CD4-positive, CD25-positive, alpha-beta regulatory T cell (primary cell): ENCODE measurements around the gene RERE. TPM values are rescaled to one million over a fixed set of nuclear protein-coding genes. Genes with fewer than 3 reads are reported as not detected.

ENCODE experiments used
- ATAC-seq, 2 donors: fragments of 150-1000 bp; cut with Tn5 transposase; one replicate each; pipeline ENCODE4 v1.10.0; 2021; ENCODE audit warnings: low read depth in 2 of 2, moderate number of reproducible peaks in 2 of 2, moderate library complexity in 1 of 2
- DNase-seq, 3 donors: peaks; one replicate each; pipeline versions ENCODE4 v3.0.0 to v3.0.0-alpha.2; 2012 to 2022; ENCODE audit warnings: mixed read lengths in 1 of 3
- H3K27ac ChIP-seq: one replicate; pipeline ENCODE4 v1.7.0; 2013; ENCODE audit warnings: mild to moderate bottlenecking, low read length; ENCODE audit not compliant: insufficient read depth, poor library complexity, severe bottlenecking
- H3K27me3 ChIP-seq: one replicate; pipeline ENCODE4 v1.7.0; 2013; ENCODE audit warnings: low read length; ENCODE audit not compliant: control insufficient read depth, insufficient read depth
- H3K36me3 ChIP-seq: one replicate; pipeline ENCODE4 v1.7.0; 2013; ENCODE audit warnings: mild to moderate bottlenecking, low read length, moderate library complexity; ENCODE audit not compliant: control insufficient read depth, insufficient read depth
- H3K4me1 ChIP-seq: 2 replicates; pipeline ENCODE4 v1.7.0; 2013; ENCODE audit warnings: mild to moderate bottlenecking, low read length; ENCODE audit not compliant: insufficient read depth, control insufficient read depth, poor library complexity, severe bottlenecking
- H3K4me3 ChIP-seq: one replicate; pipeline ENCODE4 v1.7.0; 2013; ENCODE audit warnings: low read depth, mild to moderate bottlenecking, low read length, moderate library complexity
- H3K9me3 ChIP-seq, 2 experiments: 1 replicate in 1 of 2; 2 replicates in 1 of 2; pipeline ENCODE4 v1.7.0; 2013; ENCODE audit warnings: low read length in 2 of 2, mild to moderate bottlenecking in 1 of 2, moderate library complexity in 1 of 2; ENCODE audit not compliant: control insufficient read depth in 2 of 2
- H3K27ac Mint-ChIP-seq, 3 donors: one replicate each; pipeline ENCODE4 v1.8.0; 2020 to 2022; ENCODE audit warnings: mild to moderate bottlenecking in 3 of 3, mixed read lengths in 3 of 3, moderate library complexity in 2 of 3
- H3K27me3 Mint-ChIP-seq: one replicate; pipeline ENCODE4 v1.8.0; 2022; ENCODE audit warnings: mild to moderate bottlenecking, mixed read lengths
- H3K36me3 Mint-ChIP-seq: one replicate; pipeline ENCODE4 v1.8.0; 2020; ENCODE audit warnings: mixed read lengths
- H3K4me1 Mint-ChIP-seq, 4 donors: one replicate each; pipeline ENCODE4 v1.8.0; 2020 to 2022; ENCODE audit warnings: mixed read lengths in 4 of 4, mild to moderate bottlenecking in 1 of 4
- H3K4me3 Mint-ChIP-seq, 4 donors: one replicate each; pipeline ENCODE4 v1.8.0; 2020 to 2022; ENCODE audit warnings: mild to moderate bottlenecking in 4 of 4, mixed read lengths in 4 of 4, moderate library complexity in 3 of 4
- H3K9me3 Mint-ChIP-seq, 7 donors: one replicate each; pipeline ENCODE4 v1.8.0; 2020 to 2022; ENCODE audit warnings: mixed read lengths in 7 of 7, mild to moderate bottlenecking in 3 of 7, moderate library complexity in 2 of 7
- polyA plus RNA-seq, 4 donors: library from polyadenylated mRNA; unstranded; fragments of 300-500 nt; fragmentation: Illumina TruSeq; gene quantifications; one replicate each; pipeline ENCODE4 v1.2.3, GENCODE V29; 2021
- total RNA-seq: library from RNA; stranded (reverse); gene quantifications from one replicate; pipeline ENCODE4 v1.2.3, GENCODE V29; 2022

RERE gene
- total and polyA plus RNA-seq, 5 donors from 2014 or later, result 3.1 to 127 (median 5.7) TPM

DNA sequence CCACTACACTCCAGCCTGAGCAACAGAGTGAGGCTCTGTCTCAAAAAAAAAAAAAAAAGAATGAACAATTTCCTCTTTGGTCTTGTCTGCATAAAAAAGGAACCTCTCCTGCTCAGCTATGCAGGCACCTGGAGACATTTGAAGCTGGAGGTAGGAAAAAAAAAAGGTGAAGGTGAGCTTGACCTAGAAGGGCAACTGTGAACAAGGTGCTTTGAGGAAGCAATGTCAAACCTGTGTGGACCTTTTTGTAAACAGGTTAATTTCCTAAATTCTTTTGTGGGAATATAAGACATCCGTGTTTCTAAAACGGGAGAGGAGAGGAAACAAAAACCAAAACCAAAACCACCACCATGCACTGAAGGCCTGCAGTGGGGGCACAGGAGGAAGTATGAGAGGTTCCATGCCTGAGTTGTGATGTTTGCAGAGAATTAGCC lies 422.0 kb downstream of the RERE start:
- peak in 2 of 3 donors; percentile 25 to 65 for DNase-seq
- H3K4me3 Mint-ChIP-seq, result peak overlapping the region; percentile 40 to 95 (median 81)
- peaks cover 19% of the 10 kb centered on the region for H3K36me3 Mint-ChIP-seq
- peaks cover 61 to 85% (median 71%) of the 10 kb centered on the region in 4 donors for H3K4me1 Mint-ChIP-seq
- Histone ChIP-seq H3K9me3 (no peaks in the 10 kb centered on the region), H3K27me3 (no peaks in the 10 kb centered on the region), H3K27ac (peak overlapping the region; percentile 71), H3K4me3 (peak overlapping the region; percentile 84), H3K4me1 (peaks cover 45% of the 10 kb centered on the region), H3K36me3 (peaks cover 33% of the 10 kb centered on the region)
- peak; percentile 60 to 64 for ATAC-seq
- no peaks in the 10 kb centered on the region for H3K9me3 Mint-ChIP-seq
- no peaks in the 10 kb centered on the region for H3K27me3 Mint-ChIP-seq
- peak overlapping the region; percentile 89 to 99 (median 89) for H3K27ac Mint-ChIP-seq

DNA sequence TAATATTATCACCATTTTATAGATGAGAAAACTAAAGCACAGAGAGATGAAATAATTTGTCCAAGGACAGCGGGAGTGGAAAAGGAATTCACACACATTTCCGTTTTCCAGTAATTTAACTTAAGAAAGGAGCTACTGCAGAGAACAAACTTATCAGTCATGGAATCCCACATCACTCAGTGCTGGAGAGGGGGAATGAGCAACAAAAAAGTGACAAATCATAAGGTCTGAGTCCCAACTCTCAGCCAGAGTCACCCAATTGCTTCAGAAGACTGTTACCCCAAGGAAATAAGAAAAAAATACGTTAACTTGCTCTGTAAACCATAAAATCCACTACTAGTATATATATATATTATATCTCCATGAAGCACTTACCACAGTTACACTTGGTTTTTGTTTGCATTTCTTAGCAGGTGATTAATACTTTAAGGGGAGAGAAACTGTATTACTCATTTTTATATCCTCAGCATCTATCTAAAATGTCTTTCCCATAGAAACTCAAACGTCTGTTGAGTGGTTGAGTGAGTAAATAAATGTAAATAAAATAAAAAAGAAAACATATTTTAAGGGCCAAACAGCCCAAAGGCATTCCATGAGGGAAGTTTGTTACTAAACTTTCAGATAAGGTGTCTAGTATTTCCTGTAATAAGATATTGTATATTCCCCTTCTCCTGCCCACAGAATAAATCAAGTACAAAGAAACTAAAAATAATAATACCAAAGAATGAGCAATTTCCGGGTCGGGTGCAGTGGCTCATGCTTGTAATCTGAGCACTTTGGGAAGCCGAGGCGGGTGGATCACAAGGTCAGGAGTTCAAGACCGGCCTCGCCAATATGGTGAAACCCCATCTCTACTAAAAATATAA lies 422.8 kb downstream of the RERE start:
- H3K4me1 ChIP-seq, result peaks cover 45% of the 10 kb centered on the region
- peaks cover 22% of the 10 kb centered on the region for H3K36me3 Mint-ChIP-seq
- no peaks in the 10 kb centered on the region for H3K9me3 ChIP-seq
- peak overlapping the region; percentile 89 to 99 (median 89) for H3K27ac Mint-ChIP-seq
- H3K27me3 Mint-ChIP-seq, result no peaks in the 10 kb centered on the region
- H3K4me3 ChIP-seq, result peak overlapping the region; percentile 17
- peak overlapping the region; percentile 40 to 95 (median 81) for H3K4me3 Mint-ChIP-seq
- H3K27me3 ChIP-seq, result no peaks in the 10 kb centered on the region
- H3K36me3 ChIP-seq, result peaks cover 39% of the 10 kb centered on the region
- DNase-seq (peak in 1 of 3 donors; percentile 26), ATAC-seq (no peak)
- H3K27ac ChIP-seq, result peak overlapping the region; percentile 71
- no peaks in the 10 kb centered on the region for H3K9me3 Mint-ChIP-seq
- peaks cover 61 to 92% (median 73%) of the 10 kb centered on the region in 4 donors for H3K4me1 Mint-ChIP-seq

DNA sequence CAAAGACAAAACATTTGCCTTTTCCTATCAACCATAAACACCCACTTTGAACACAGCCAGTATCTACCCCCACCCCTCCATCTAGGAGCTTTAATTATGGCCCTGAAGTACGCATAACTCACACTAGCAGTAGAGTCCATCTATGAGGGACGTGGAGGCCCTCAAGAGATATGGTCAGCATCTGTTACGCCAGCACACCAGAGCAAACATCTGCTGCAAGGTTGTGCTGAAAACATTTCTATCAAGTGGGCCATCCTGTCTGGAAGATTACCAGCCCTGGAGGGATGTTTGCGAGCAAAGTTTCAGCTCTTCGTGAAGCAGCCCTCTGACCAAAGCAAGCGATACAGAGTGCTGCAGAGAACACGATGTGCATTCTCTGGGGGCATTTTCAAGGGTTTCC lies 424.9 kb downstream of the RERE start:
- no peak overlapping the region for H3K4me3 Mint-ChIP-seq
- H3K4me1 ChIP-seq, result peaks cover 33% of the 10 kb centered on the region
- peak overlapping the region in 1 of 3 donors; percentile 17 for H3K27ac Mint-ChIP-seq
- peaks cover 44 to 87% (median 68%) of the 10 kb centered on the region in 4 donors for H3K4me1 Mint-ChIP-seq
- H3K27me3 Mint-ChIP-seq, result no peaks in the 10 kb centered on the region
- no peak overlapping the region for H3K27ac ChIP-seq
- H3K36me3 ChIP-seq, result peaks cover 47% of the 10 kb centered on the region
- H3K9me3 Mint-ChIP-seq, result no peaks in the 10 kb centered on the region
- no peaks in the 10 kb centered on the region for H3K9me3 ChIP-seq
- no peak overlapping the region for H3K4me3 ChIP-seq
- H3K36me3 Mint-ChIP-seq, result peaks cover 37% of the 10 kb centered on the region
- no peak for DNase-seq
- no peaks in the 10 kb centered on the region for H3K27me3 ChIP-seq
- no peak for ATAC-seq

DNA sequence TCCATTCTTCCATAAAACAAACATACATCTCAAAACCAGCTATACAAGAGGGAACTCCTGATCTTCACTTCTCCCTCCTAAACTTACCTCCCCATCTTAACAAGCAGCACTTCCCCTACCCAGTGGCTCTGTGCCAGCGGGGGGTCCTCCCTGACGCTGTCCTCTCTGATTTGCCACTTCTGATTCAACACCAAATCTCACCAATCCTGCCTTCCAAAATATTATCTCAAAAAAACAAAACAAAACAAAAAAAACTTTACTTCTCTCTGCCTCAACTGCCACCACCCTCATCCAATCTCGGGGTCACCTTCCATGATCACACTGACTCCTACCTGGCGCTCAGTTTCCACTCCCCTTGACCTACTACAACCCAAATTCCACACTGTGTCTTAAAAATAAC lies 426.7 kb downstream of the RERE start:
- H3K36me3 Mint-ChIP-seq, result peaks cover 42% of the 10 kb centered on the region
- no peaks in the 10 kb centered on the region for H3K27me3 Mint-ChIP-seq
- H3K4me3 Mint-ChIP-seq, result peak overlapping the region in 1 of 4 donors; percentile 25
- peaks cover 37% of the 10 kb centered on the region for H3K36me3 ChIP-seq
- H3K9me3 ChIP-seq, result no peaks in the 10 kb centered on the region
- H3K27me3 ChIP-seq, result no peaks in the 10 kb centered on the region
- peaks cover 43 to 83% (median 64%) of the 10 kb centered on the region in 4 donors for H3K4me1 Mint-ChIP-seq
- H3K4me3 ChIP-seq, result no peak overlapping the region
- ATAC-seq (no peak), DNase-seq (no peak)
- H3K27ac ChIP-seq, result no peak overlapping the region
- H3K27ac Mint-ChIP-seq, result peak overlapping the region; percentile 75 to 97 (median 78)
- H3K9me3 Mint-ChIP-seq, result no peaks in the 10 kb centered on the region
- H3K4me1 ChIP-seq, result peaks cover 15% of the 10 kb centered on the region

DNA sequence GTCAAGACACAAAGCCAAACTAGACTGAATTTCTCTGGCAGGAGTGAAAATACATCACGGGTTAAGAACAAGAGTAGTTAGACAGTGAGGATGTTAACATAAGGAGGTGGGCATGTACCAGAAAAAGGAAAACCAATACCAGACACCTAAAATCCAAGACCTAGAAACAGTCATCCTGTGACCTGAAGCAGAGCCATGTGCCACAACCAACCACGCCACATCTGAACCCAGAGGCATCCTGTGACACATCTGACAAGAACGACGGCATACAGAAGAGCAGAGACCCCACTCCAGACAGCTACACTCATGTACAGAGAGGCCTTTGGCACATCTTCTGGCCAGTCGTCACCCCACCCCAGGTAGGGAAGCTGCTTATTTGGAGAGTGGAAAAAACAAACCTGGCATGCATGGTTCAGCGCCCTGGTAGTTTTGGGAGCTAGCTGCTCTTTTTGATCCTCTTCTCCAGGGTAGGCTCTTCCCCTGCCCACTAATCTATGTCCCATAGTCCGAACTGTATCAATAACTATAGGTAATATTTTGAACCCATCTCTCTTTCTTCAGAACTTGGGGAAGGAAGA lies 427.4 kb downstream of the RERE start:
- no peak overlapping the region for H3K4me3 ChIP-seq
- H3K36me3 Mint-ChIP-seq, result peaks cover 39% of the 10 kb centered on the region
- peak overlapping the region; percentile 34 to 72 (median 52) for H3K27ac Mint-ChIP-seq
- H3K4me1 ChIP-seq, result peaks cover 11% of the 10 kb centered on the region
- H3K9me3 ChIP-seq, result no peaks in the 10 kb centered on the region
- no peaks in the 10 kb centered on the region for H3K27me3 ChIP-seq
- DNase-seq (no peak), ATAC-seq (no peak)
- H3K27ac ChIP-seq, result no peak overlapping the region
- peaks cover 42 to 82% (median 63%) of the 10 kb centered on the region in 4 donors for H3K4me1 Mint-ChIP-seq
- H3K36me3 ChIP-seq, result peaks cover 39% of the 10 kb centered on the region
- H3K9me3 Mint-ChIP-seq, result no peaks in the 10 kb centered on the region
- no peak overlapping the region for H3K4me3 Mint-ChIP-seq
- H3K27me3 Mint-ChIP-seq, result no peaks in the 10 kb centered on the region

DNA sequence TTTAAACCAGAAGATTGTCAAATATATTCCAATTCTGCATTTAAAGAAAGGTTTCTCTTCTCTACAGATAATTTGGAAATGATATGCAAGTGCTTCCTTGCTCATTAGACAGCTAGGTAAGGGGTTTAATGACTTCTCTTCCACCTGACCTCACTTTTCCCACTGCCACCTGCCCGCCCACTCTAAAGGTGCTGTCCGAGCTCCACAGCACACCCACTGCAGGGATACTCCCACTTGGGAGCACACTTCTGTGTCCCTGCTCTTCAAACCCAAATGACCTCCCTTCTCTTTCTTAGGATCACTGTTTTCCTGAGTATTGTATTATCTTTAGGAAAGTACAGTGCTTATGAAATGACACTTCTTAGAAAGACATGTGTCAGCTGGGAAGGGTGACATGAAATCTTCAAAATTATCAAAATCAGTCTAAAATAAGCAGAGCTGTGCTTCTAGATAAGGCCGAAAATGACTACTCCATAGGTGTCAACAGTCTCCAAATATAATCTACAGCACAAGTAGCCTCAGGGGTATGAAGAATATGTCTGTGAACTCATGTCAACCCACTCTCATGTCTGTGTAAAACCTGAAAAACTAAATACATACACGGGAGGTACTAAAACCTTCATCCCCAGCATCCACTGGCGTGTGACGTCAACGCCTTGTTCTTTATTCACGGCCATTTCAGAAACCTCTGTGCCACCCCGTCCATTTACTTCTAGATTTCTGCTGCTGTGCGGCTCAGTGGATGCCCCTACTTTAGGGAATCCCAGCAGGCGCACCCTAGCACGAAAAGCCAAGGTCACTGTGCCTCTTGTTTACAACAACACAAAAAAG lies 428.5 kb downstream of the RERE start:
- H3K36me3 ChIP-seq, result peaks cover 45% of the 10 kb centered on the region
- H3K4me1 ChIP-seq, result peaks cover 13% of the 10 kb centered on the region
- no peaks in the 10 kb centered on the region for H3K27me3 ChIP-seq
- DNase-seq (no peak), ATAC-seq (no peak)
- H3K36me3 Mint-ChIP-seq, result peaks cover 43% of the 10 kb centered on the region
- peaks cover 42 to 82% (median 69%) of the 10 kb centered on the region in 4 donors for H3K4me1 Mint-ChIP-seq
- no peaks in the 10 kb centered on the region for H3K27me3 Mint-ChIP-seq
- peak overlapping the region in 1 of 4 donors; percentile 30 for H3K4me3 Mint-ChIP-seq
- H3K27ac ChIP-seq, result no peak overlapping the region
- no peaks in the 10 kb centered on the region for H3K9me3 Mint-ChIP-seq
- no peaks in the 10 kb centered on the region for H3K9me3 ChIP-seq
- peak overlapping the region; percentile 52 to 91 (median 80) for H3K27ac Mint-ChIP-seq
- H3K4me3 ChIP-seq, result no peak overlapping the region

DNA sequence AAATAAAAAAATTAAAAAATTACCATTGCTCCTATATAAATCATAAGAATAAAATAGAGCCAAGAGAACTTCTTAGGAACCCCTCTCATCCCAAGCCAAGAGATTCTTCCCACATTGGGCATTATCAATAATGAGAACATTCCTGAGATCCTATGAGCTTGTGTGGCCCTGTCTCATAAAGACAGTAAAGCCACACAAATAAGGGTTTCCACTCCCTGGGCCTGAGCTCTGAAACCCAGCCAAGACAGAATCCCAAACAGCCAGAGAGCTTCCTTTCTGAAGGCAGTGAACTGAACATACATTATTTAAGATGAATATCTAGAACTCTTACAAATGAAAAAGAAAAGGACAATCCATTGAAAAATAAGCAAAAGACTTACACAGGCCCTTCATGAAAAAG lies 431.2 kb downstream of the RERE start:
- H3K27me3 ChIP-seq, result no peaks in the 10 kb centered on the region
- ATAC-seq (no peak), DNase-seq (no peak)
- H3K9me3 ChIP-seq, result no peaks in the 10 kb centered on the region
- H3K36me3 ChIP-seq, result peaks cover 40% of the 10 kb centered on the region
- H3K36me3 Mint-ChIP-seq, result peaks cover 42% of the 10 kb centered on the region
- peak overlapping the region in 1 of 3 donors; percentile 52 for H3K27ac Mint-ChIP-seq
- H3K9me3 Mint-ChIP-seq, result peaks cover 0 to 2% (median 0%) of the 10 kb centered on the region in 7 donors
- no peaks in the 10 kb centered on the region for H3K27me3 Mint-ChIP-seq
- H3K4me3 Mint-ChIP-seq, result no peak overlapping the region
- H3K27ac ChIP-seq, result no peak overlapping the region
- H3K4me1 Mint-ChIP-seq, result peaks cover 46 to 86% (median 73%) of the 10 kb centered on the region in 4 donors
- peaks cover 30% of the 10 kb centered on the region for H3K4me1 ChIP-seq
- H3K4me3 ChIP-seq, result no peak overlapping the region
